ENCODE results near the gene TYSND1.
"Not testable (repeated sequence)": the region's sequence is repeated elsewhere in the genome, so short reads cannot be mapped to it uniquely, and the experiment has no call there.

Gene TYSND1

GRCh38 chr10:70132098-70133029 is 14.1 kb downstream of the TYSND1 start, which contains the start of gene AIFM2:
Gene AIFM2, minus strand, starts transcription at chr10:70132825. Its CDS starts 8,741 bp downstream, at chr10:70124084.
- peak; percentile 22 for DNase-seq

DNA sequence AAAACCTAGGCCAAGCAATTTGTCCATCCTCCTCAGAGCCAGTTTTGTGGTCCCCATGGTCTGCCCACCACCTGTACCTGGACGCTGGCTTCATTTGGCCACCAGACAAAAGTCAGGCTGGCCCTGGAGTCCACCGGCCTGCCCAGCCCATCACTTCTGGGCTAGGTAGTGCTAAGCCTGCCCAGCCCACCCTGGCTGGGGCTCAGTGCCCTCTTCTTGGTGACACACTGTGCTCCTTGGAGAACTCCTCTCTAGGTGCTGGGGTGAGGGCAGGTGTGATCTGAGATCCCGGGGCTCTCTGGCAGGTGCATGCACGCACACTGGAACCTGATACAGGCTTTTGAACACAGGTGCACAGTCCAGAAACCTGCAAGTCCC is 15.0 kb downstream of the TYSND1 start:
- no peak for DNase-seq

- no peak for DNase-seq
Measured at GRCh38 chr10:70130878-70131559, 15.5 kb downstream of the TYSND1 start.

- DNase-seq = no peak
Measured at GRCh38 chr10:70126700-70127395, 19.7 kb downstream of the TYSND1 start.

GRCh38 chr10:70125918-70126552 is 20.5 kb downstream of the TYSND1 start:
- no peak for DNase-seq

DNA sequence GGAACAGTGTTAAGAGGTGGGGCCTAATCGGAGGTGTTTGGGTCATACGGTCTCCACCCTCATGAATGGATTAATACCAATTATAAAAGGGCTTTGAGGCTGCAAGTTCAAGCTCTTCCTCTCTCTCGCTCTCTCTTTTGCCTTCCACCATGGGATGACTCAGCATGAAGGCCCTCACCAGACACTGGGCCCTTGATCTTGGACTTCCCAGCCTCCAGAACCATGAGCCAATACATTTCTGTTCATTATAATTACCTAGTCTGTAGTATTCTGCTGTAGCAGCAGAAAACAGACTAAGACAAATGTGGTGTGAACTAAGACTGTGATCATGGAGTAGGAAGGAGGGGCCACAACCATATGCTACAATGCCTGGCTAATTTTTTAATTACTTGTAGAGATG is 21.6 kb downstream of the TYSND1 start:
- no peak for DNase-seq

GRCh38 chr10:70124415-70124814 is 22.1 kb downstream of the TYSND1 start:
- no peak for DNase-seq

GRCh38 chr10:70123817-70124216 is 22.7 kb downstream of the TYSND1 start:
- no peak for DNase-seq

DNA sequence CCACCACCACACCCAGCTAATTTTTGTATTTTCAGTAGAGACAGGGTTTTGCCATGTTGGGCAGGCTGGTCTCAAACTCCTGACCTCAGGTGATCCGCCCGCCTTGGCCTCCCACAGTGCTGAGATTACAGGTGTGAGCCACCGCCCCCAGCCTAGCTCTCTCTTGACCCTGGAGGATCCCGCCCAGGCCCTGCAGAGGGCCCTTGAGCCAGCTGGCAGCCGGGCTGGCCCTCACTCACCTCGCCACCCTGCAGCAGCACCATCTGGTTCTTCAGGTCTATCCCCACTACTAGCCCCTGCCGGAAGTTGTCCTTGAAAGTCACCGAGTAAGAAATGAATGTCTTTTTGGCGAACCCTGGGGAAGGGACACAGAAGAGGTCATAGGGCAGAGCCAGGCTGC is 23.3 kb downstream of the TYSND1 start:
- DNase-seq = not testable (repeated sequence)

- no peak for DNase-seq
Measured at GRCh38 chr10:70122742-70123141, 23.8 kb downstream of the TYSND1 start.

- DNase-seq = no peak
Measured at GRCh38 chr10:70121281-70121949, 25.1 kb downstream of the TYSND1 start.

GRCh38 chr10:70120417-70120816 is 26.1 kb downstream of the TYSND1 start:
- DNase-seq = no peak

DNA sequence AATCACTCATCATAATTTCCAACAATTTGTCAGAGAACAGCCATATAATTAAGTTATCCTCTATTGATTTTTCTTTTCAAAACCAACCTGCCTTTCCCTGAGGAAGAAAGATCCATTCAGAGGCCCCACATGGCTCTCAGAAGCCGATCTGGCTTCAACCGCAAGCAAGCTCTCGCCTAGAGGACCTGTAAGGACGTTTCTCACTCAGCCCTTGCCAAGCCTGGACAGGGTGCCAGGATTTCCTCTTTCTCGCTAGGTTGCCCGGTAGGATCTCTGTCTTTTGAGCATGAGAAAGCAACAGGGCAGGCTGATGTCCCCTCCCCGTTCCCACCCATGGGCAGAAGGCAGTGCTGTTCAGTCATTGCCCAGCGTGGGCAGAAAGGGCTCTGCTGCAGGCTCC is 26.9 kb downstream of the TYSND1 start:
- no peak for DNase-seq

DNA sequence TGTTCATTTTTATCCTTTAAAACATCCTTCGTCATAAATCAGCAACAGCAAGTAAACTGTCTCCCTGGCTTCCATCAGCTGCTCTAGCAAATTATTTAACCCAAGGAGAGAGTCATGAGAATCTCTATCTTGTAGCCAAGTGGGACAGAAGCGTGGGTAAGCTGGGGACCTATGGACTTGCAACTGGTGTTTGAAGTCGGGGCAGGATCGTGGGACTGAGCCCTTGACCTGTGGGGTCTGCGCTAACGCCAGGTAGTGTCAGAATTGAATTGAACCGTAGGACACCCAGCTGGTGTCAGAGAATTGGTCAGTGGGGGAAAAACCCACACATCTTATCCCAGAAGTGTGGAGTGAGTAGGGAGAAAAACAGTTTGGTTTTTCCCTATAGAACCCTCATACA is 27.3 kb downstream of the TYSND1 start:
- DNase-seq = no peak

- DNase-seq = no peak
Measured at GRCh38 chr10:70118196-70118595, 28.3 kb downstream of the TYSND1 start.

- DNase-seq = no peak
Measured at GRCh38 chr10:70117646-70118045, 28.9 kb downstream of the TYSND1 start.

- DNase-seq = no peak
Measured at GRCh38 chr10:70115948-70116682, 30.4 kb downstream of the TYSND1 start.

DNA sequence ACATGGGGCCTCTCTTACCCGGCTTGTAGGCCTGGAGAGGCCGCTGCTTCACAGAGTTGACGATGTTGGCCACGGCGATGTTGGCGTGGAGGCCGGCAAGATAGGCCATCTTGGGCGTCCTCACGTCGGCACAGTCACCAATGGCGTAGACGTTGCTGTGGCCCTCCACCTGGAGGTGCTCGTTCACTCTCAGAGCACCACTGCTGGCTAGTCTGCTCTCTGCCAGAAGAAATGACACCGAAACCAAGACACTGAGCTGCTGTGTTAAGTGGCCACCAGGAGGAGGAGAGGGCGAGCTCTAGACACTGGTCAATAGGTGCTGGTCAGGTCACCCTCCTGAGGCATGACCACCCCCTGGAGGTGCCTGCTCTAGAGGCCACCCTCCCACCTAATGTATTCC is 31.6 kb downstream of the TYSND1 start:
- DNase-seq = no peak

- no peak for DNase-seq
Measured at GRCh38 chr10:70112071-70112470, 34.4 kb downstream of the TYSND1 start.

DNA sequence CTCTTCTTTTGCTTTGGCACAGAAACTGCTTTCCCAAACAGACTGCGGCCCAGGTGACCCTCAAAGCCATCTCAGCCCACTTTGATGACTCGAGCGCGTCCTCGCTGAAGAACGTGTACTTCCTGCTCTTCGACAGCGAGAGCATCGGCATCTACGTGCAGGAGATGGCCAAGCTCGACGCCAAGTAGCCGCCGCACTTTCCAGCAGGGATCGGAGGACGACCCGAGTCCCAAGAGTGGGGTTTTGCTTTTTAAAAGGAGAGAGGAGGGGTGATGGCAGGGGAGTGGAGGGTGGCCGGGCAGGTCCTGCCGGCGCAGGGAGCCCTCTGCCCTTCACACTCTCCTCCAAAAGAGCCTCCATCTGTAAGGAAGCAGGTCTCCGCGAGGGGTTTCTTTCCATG is 35.0 kb downstream of the TYSND1 start:
- DNase-seq = no peak

GRCh38 chr10:70109064-70109729 is 37.3 kb downstream of the TYSND1 start:
- DNase-seq = no peak

Data from NCI-H1048 (cell line).